Esophagus muscularis mucosa (tissue), 4 donors: ENCODE results near the gene DMD. TPM values are rescaled to one million over a fixed set of nuclear protein-coding genes. Genes with fewer than 3 reads are reported as not detected.

Experiments used
- DNase-seq: peaks from one replicate; pipeline ENCODE4 v3.0.0-alpha.2; 2017; ENCODE audit errors: extremely low spot score
- H3K27ac ChIP-seq, 4 donors: fragments of 200-600 bp; sonication (generic); replicated peaks in 1 of 4; 1 replicate in 3 of 4; 2 replicates in 1 of 4; pipeline ENCODE4 v1.5.1; 2016 to 2019; ENCODE audit warnings: mild to moderate bottlenecking in 1 of 4
- H3K27me3 ChIP-seq, 4 donors: fragments of 200-600 bp; sonication (generic); one replicate each; pipeline versions ENCODE4 v1.5.1 to v1.6.0; 2016 to 2019
- H3K36me3 ChIP-seq, 4 donors: fragments of 200-600 bp; sonication (generic); one replicate each; pipeline ENCODE4 v1.5.1; 2016 to 2019
- H3K4me1 ChIP-seq, 4 donors: fragments of 200-600 bp; sonication (generic); one replicate each; pipeline ENCODE4 v1.5.1; 2016 to 2019
- H3K4me3 ChIP-seq, 4 donors: fragments of 200-600 bp; sonication (generic); 1 replicate in 2 of 4; 2 replicates in 2 of 4; pipeline ENCODE4 v1.5.1; 2016 to 2019; ENCODE audit warnings: mild to moderate bottlenecking in 4 of 4, moderate library complexity in 1 of 4
- H3K9me3 ChIP-seq, 4 donors: fragments of 200-600 bp; sonication (generic); 1 replicate in 3 of 4; 2 replicates in 1 of 4; pipeline ENCODE4 v1.5.1; 2016 to 2019
- EP300 ChIP-seq: sonication (generic); formaldehyde crosslinking; IDR thresholded peaks from one replicate; pipeline ENCODE4 v1.6.1; 2017; ENCODE audit warnings: antibody characterized with exemption
- POLR2A ChIP-seq: fragments of 450-650 bp; IDR thresholded peaks from one replicate; pipeline ENCODE4 v1.6.1; 2017; ENCODE audit warnings: antibody characterized with exemption, moderate library complexity, mild to moderate bottlenecking, low read depth
- POLR2AphosphoS5 ChIP-seq, 2 donors: sonication (generic); formaldehyde crosslinking; IDR thresholded peaks; one replicate each; pipeline ENCODE4 v1.6.1; 2017; ENCODE audit warnings: antibody characterized with exemption in 2 of 2
- WGBS: methylation state at CpG from one replicate; pipeline ENCODE4 v1.1.5; 2018; 5-methylcytosine and 5-hydroxymethylcytosine counted together
- intact Hi-C: fragments of 100-400 bp; cut with DNase I; formaldehyde crosslinking; loops from one replicate; pipeline ENCODE4 v1.15.1; 2023
- total RNA-seq, 4 donors: library from RNA; depleted of rRNA; stranded (reverse); fragments of >200 nt; gene quantifications; one replicate each; pipeline versions ENCODE4 v1.1.0 to v1.2.1, GENCODE V29; 2016
- TF ChIP-seq, protein P1 (sequence below), 3 experiments: fragments of 200-600 bp in 2 of 3; fragments of 450-650 bp in 1 of 3; sonication (generic) in 2 of 3; IDR thresholded peaks; one replicate each; pipeline ENCODE4 v1.5.1; 2017 to 2019; ENCODE audit warnings: antibody characterized with exemption in 3 of 3, mild to moderate bottlenecking in 2 of 3, moderate library complexity in 1 of 3

DMD gene
- total RNA-seq, 4 donors from 2014 or later = 127 to 210 (median 188) TPM

DNA sequence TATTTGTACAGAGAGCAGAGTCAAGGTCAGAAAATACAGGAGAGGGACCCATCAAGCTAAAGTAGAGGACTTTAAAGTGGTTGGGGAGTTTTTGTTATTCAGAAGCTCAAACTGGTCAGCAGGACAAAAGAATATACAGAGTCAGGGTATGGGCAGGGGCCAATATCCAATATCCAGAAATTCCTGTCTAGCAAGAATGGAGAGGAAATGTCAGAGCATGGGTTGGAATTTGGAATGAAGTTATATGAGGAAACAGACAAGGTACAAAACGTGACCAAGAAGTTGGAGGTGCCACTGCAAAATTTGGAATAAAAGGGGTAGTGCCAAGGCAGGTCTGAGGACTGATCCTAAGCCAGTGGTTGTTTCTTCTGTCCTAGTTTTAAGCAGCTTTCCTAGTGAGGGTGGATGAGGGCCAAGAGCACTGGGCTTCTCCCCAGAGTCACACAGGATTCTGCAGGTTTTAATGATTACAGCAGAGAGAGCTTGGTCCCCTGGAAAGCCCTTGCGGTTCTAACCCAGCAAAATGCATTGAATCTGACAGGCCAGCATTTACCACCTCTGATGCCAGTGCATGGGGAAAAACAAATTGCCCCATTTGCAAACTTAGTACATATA lies 1834.8 kb downstream of the DMD start:
- TF ChIP-seq POLR2AphosphoS5 (IDR thresholded peaks at IDR 0.05) (no peak), POLR2A (no peak), EP300 (no peak)
- TF ChIP-seq, protein P1, sequence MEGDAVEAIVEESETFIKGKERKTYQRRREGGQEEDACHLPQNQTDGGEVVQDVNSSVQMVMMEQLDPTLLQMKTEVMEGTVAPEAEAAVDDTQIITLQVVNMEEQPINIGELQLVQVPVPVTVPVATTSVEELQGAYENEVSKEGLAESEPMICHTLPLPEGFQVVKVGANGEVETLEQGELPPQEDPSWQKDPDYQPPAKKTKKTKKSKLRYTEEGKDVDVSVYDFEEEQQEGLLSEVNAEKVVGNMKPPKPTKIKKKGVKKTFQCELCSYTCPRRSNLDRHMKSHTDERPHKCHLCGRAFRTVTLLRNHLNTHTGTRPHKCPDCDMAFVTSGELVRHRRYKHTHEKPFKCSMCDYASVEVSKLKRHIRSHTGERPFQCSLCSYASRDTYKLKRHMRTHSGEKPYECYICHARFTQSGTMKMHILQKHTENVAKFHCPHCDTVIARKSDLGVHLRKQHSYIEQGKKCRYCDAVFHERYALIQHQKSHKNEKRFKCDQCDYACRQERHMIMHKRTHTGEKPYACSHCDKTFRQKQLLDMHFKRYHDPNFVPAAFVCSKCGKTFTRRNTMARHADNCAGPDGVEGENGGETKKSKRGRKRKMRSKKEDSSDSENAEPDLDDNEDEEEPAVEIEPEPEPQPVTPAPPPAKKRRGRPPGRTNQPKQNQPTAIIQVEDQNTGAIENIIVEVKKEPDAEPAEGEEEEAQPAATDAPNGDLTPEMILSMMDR (IDR thresholded peaks at IDR 0.05) = no peak
- no peaks in the 10 kb centered on the region for H3K27me3 ChIP-seq
- H3K4me3 ChIP-seq = no peak overlapping the region
- H3K9me3 ChIP-seq = no peaks in the 10 kb centered on the region
- WGBS = 39% methylated on average over 2 of the region's 2 CpGs
- no peaks in the 10 kb centered on the region for H3K4me1 ChIP-seq
- H3K36me3 ChIP-seq = no peaks in the 10 kb centered on the region
- H3K27ac ChIP-seq = no peak overlapping the region
- no peak for DNase-seq
- intact Hi-C loops = no loop called here

DNA sequence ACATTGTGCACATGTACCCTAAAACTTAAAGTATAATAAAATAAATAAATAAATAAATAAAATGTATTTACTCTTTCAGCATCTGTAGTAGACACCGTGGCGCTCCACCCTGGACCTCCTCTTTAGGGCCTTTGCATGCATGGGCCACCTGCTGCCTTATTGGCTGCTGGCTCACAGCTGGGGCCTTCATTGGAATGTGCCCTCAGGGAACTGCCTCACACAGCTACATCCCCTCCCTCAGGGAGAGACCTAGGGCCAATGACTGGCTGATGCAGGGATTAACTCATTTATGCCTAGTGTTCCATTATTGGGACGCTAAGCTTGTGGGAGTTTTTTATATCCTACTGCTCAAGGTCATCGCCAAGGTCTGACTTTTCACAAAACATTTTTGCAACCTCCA lies 1836.6 kb downstream of the DMD start:
- Histone ChIP-seq H3K27ac (no peak overlapping the region), H3K4me3 (no peak overlapping the region), H3K9me3 (no peaks in the 10 kb centered on the region), H3K4me1 (no peaks in the 10 kb centered on the region), H3K36me3 (no peaks in the 10 kb centered on the region), H3K27me3 (no peaks in the 10 kb centered on the region)
- WGBS = 85% methylated on average over 3 of the region's 4 CpGs
- intact Hi-C loops = no loop called here
- no peak for DNase-seq
- TF ChIP-seq, protein P1 (IDR thresholded peaks at IDR 0.05) = no peak
- TF ChIP-seq EP300 (no peak), POLR2AphosphoS5 (IDR thresholded peaks at IDR 0.05) (no peak)

DNA sequence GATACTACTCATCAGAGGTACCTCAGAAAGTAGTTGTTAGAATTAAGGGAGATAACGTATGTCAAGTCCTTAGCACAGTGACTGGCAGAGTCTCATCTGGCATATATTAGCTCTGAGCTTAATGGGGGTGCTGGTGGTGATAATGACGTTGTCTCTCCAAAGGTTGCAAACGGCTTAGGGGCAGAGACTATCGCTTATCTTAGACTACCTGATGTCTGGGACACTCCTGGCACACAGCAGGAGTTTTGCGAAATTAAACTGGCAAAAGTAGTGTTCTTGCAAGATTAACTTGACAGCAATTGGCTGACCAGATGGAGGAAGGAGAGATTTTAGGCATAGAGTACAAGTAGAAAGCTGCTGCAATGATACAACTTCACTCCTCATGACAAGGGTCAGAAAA lies 1839.4 kb downstream of the DMD start:
- Histone ChIP-seq H3K4me1 (no peaks in the 10 kb centered on the region), H3K27ac (no peak overlapping the region), H3K9me3 (no peaks in the 10 kb centered on the region), H3K27me3 (no peaks in the 10 kb centered on the region), H3K36me3 (no peaks in the 10 kb centered on the region), H3K4me3 (no peak overlapping the region)
- intact Hi-C loops = no loop called here
- no peak for DNase-seq
- TF ChIP-seq, protein P1 (IDR thresholded peaks at IDR 0.05) = no peak
- TF ChIP-seq EP300 (no peak), POLR2A (no peak), POLR2AphosphoS5 (IDR thresholded peaks at IDR 0.05) (no peak)
- WGBS = 76% methylated on average over 5 of the region's 5 CpGs

DNA sequence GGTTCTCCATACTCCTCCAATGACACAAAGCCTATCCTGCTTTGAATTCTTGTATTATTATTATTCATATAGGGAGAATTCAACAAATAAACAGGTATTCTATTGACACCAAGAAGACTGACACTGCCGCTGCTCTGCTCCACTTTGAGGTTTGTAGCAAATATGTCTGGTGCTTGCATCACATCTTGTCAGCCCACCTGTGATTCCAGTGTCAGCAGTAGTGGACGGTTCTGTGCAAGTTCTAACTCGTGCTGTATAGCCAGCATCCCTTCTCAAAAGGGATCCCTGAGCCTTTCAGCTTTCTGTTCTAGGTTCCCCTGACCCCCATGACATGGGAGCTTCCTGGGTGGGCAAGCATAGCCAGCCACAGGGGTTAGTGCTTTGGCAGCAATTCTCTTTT lies 1843.5 kb downstream of the DMD start:
- DNase-seq = no peak
- TF ChIP-seq, protein P1 (IDR thresholded peaks at IDR 0.05) = no peak
- no peak for TF ChIP-seq POLR2A
- TF ChIP-seq EP300 = no peak
- TF ChIP-seq POLR2AphosphoS5 (IDR thresholded peaks at IDR 0.05) = no peak
- intact Hi-C loops = no loop called here
- Histone ChIP-seq H3K27ac (no peak overlapping the region), H3K9me3 (no peaks in the 10 kb centered on the region), H3K27me3 (no peaks in the 10 kb centered on the region), H3K4me1 (no peaks in the 10 kb centered on the region), H3K36me3 (no peaks in the 10 kb centered on the region), H3K4me3 (no peak overlapping the region)
- WGBS = 67% methylated on average over 3 of the region's 3 CpGs

DNA sequence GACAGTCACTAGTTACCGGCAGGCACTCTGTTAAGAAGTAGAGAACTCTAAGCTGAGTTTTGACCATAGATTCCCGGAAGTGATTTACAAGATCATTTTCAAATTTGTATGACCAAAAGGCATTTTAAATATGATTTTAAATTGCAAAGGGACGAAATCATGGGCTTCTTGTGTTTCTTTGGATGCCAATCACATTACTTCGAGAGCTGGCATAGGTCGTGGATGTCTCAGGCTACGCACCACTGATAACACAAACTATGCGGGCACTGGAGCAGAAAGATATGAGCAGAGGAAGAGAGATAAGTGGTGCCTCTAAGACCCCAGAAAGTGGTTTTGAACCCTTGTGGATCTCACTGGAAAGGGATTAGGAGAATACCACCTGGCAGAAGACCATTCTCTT lies 1845.3 kb downstream of the DMD start:
- WGBS = 64% methylated on average over 7 of the region's 7 CpGs
- Histone ChIP-seq H3K4me1 (no peaks in the 10 kb centered on the region), H3K27me3 (no peaks in the 10 kb centered on the region), H3K4me3 (no peak overlapping the region), H3K9me3 (no peaks in the 10 kb centered on the region), H3K36me3 (no peaks in the 10 kb centered on the region), H3K27ac (no peak overlapping the region)
- DNase-seq = no peak
- intact Hi-C loops = no loop called here
- TF ChIP-seq POLR2A (no peak), EP300 (no peak), POLR2AphosphoS5 (IDR thresholded peaks at IDR 0.05) (no peak)
- TF ChIP-seq, protein P1 (IDR thresholded peaks at IDR 0.05) = no peak
